Activated CD4-positive, alpha-beta T cell treated with anti-CD3 and anti-CD28 coated beads, Interleukin-2, amount 50 U/mL, for 1 hour (primary cell): Measurements from ENCODE around the gene RAD51B.
"Not testable (repeated sequence)": the region's sequence is repeated elsewhere in the genome, so short reads cannot be mapped to it uniquely, and the experiment has no call there.

ENCODE experiments used
- DNase-seq: peaks from one replicate; pipeline ENCODE4 v3.0.0-alpha.2; 2020

Gene RAD51B

DNA sequence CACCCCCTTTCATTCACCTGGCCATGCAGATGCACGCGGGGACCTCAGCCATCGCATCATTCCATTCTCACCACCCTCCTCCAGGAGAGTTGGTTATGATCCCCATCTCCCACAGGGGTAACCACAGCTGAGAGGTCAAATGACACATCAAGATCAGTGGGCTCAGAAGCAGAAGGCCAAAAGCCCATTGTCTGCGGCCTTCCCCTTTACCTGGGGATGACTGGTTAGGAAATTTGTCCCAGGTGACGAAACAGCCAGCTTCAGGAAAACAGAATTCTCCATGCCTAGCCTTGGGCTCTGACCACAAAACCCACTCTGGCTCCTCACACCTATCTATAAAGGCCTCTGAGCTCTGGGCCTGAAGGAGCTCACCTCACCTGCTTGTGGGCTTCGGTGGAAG lies 937.2 kb downstream of the RAD51B start:
- no peak for DNase-seq

DNA sequence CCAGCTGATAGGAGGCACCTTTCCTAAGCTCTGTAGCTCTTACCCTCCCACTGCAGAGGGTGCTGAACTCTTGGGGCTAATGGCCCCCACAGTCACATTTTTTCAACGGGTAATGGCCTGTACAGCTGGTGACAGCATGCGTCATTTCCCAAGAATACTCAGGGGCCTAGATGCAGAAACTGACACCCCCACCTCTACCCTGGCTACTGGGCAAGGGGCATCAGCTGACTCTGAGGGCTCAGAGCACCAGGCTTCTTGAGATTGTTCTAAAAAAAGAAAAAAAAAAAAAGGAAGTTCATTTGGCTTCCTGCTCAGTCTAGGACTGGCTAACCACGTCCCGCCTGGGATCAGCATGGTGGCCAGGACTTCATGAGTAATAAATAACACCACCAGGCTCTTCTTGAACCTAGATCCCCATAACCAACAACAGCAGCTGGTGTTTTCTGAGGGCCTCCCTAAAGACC lies 938.1 kb downstream of the RAD51B start:
- DNase-seq, result no peak

GRCh38 chr14:68758301-68758700 lies 938.7 kb downstream of the RAD51B start:
- DNase-seq, result no peak

- no peak for DNase-seq
These were observed 939.5 kb downstream of the RAD51B start for GRCh38 chr14:68759017-68759560.

DNA sequence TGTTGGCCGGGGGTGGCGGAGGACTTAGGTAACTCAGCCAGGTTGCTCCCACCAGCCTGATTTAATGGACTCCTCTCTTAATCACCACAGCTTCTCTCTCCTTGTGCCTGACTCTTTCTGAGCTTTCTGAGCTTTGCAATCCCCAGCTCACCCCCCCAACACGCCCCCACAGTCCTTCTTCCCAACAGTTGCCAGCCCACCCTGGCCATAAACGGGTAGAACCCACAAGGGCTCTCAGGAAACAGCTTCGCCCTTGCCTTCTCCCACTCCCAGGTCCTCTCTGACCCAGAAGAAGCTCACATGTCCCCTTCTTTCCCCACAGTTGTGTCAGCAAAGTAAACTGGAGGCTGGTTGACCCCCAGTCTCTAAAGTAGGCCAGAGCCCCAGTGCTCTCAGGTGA lies 940.4 kb downstream of the RAD51B start:
- no peak for DNase-seq

DNA sequence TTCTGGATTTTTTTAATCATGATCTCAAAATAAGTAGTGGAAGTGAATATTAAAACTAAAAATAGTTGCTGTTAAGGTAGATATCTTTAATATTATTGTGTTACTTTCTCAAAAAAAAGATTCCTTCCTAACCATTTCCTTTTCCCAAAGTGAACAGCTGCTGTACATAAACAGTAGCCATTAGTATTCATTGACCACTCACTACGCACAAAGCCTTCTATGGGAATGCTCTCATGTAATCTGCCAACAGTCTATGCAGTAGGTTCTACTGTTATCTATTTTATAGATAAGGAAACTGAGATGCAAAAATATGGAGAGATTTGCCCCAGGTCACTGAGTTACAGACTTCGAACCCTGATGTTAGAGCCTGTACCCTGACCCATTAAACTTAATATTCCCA lies 941.2 kb downstream of the RAD51B start:
- no peak for DNase-seq

DNA sequence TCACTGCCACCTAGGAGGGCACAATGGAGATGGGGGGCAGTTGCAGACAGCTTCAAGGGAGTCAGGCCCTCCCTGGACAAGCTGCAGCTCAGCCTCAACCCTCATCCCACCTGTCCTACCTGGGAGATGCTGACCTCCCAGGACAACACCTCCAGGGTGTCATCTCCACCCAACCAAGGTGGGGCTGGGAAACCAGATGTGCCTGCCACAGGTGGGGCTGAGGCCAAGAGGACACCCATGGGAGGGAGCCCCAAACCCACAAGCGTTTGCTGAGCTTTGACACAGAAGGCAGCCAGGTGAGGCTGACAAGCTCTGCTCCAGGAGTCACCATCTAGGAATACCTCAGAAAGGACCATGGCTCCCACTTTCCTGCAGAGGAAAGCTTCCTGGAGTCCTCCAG lies 941.8 kb downstream of the RAD51B start:
- DNase-seq, result no peak

GRCh38 chr14:68762953-68763764 lies 943.6 kb downstream of the RAD51B start:
- no peak for DNase-seq

GRCh38 chr14:68763843-68764242 lies 944.3 kb downstream of the RAD51B start:
- DNase-seq, result not testable (repeated sequence)

GRCh38 chr14:68766299-68767247 lies 947.0 kb downstream of the RAD51B start:
- DNase-seq, result no peak

DNA sequence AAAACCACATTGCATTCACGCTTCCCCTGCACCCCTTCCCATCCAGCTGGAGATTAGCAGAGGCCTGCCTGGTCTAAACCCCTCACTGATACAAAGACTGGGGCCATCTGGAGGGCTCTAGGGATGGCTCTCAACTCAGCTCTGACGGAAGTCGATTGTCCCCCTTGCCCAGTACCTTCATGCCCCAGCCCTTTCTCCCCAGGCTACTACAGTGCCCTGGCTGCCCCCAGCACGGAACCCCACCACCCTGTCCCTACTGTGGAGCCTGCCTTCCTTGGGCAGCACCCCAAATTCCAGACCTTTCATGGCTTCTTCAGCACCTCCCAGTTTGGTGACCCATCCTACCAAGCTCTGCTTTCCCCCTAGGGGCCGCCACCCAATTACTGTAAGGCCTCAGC lies 947.7 kb downstream of the RAD51B start:
- DNase-seq, result no peak

- DNase-seq, result no peak
These were observed 948.7 kb downstream of the RAD51B start for GRCh38 chr14:68768316-68768715.

GRCh38 chr14:68770051-68770450 lies 950.5 kb downstream of the RAD51B start:
- no peak for DNase-seq

DNA sequence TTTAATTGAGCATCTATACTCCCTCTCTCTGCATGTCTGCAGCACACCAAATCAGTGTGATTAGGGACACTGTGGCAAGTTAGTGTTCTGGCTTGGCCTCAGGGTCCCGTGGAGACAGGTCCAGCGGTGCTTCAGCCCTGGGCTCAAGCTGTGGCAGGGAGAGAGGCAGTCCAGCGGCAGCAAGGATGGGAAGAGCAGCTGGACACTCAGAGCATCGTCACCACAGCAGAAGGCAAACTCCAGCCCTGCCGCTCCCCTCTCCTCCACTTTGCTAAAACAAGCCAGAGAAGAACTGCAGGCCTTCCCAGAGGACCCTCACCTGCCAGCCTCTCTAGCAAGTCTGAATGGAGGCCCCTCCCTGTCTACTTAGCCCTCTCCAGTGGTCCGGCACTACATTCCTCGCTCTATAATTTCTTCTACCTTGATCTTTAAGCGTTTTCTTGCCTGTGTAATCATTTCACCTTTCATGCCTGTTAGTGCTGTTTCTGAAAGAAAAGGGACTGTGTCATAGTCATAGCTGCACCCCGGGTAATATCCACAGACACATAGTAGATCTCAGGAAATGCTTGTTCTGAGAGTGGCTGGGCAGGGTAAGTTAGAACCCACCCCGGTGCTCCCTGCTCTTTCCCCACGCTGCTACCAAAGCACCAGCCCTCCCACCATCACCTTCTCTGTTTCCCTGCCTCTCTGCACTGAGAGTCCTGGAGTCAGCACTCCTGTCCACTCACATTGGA lies 951.1 kb downstream of the RAD51B start:
- DNase-seq, result no peak

- no peak for DNase-seq
These were observed 952.1 kb downstream of the RAD51B start for GRCh38 chr14:68771631-68772030.

DNA sequence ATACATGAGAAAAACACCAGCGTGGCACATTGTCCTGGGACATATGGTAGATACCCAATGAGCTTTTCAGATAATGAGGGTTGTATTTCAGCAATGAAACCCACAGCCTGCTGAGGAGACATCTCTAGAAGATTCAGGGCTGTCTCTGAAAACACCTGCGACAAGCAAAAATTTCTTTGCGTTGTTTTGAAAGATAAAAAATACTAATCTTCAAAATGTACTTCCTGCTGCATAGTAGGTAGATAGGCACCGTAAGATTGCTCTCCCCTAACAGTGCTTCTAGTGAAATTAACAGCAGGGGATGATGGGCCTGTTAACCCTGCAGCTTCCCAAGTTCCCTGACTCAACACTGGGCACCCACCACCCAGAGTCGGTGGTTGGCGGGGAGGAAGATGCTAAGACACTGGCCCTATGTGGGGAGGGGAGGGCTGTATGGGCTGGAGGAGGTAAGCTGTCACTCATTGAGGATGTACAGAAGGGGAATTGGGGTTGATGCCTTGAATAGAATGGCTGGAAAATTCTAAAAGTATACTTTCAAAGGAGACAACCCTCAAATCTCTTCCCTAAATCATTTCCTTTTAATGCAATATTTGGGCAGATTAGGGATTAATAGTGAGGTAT lies 953.3 kb downstream of the RAD51B start:
- DNase-seq, result no peak

GRCh38 chr14:68774771-68775613 lies 955.4 kb downstream of the RAD51B start:
- DNase-seq, result no peak

DNA sequence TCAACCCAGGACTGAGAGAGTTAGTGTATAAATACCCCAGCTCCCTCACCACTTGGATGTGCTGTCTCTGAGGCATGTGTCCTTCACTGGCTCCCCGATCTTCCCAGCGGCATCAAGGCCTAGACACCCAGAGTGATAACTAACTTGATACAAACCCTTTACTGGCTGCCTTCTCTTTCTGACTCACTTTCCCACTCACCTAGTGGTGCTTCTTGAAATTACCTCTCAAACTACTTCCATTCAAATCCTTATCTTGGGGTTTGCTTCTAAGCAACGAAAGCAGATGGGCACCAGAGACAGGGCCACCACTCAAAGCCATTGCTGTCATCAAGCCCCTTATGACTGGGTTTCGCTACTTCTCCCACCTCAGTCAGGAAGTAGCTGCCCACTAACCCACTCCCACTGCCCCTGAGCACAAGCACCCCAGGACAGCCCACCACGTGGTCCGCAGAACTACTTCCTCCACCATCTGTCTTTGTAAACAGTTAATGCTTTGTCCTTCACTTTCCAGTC lies 956.1 kb downstream of the RAD51B start:
- no peak for DNase-seq

DNA sequence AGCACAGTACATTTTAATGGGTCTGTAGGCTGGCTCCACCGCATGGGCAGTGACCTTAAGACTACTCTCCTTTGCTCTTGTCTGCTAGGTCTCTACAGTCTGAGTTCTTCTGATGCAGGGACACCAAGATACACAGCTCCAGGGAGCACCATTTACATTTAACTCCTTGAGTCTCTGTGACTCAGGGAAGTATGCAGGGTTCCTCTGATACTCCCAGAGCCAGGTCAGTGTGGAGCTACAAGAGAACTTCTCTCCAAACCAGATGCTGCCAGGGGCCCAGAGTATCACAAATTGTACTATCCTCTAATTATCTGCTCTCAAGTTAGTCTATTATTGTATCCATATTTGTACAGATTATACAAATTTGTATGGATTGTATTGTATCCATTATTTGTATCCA lies 958.1 kb downstream of the RAD51B start:
- DNase-seq, result no peak
